ENCODE measurements around the gene ARHGEF1. TPM values are rescaled to one million over a fixed set of nuclear protein-coding genes. Genes with fewer than 3 reads are reported as not detected.

Gene ARHGEF1
- total RNA-seq, 2 experiments from 2014 or later, result 1,019 to 1,047 TPM

- Mint-ChIP-seq H3K36me3 (ENCODE audit: low read depth) (no peaks in the 10 kb centered on the region), H3K27ac (peak overlapping the region; percentile 91), H3K27me3 (no peaks in the 10 kb centered on the region), H3K4me1 (ENCODE audit: low read depth) (peaks cover 50% of the 10 kb centered on the region), H3K9me3 (no peaks in the 10 kb centered on the region), H3K4me3 (peak overlapping the region; percentile 90)
- ChIA-PET POLR2A (interaction anchor here (0.7 to 1.8 kb wide), 8 partner anchors 12 to 80 kb away, joined by 3 to 4 read pairs (median 4); partner anchors contain the start of genes ERFL, RABAC1 and RPS19), CTCF (no interaction called here)
- no peak for TF ChIP-seq CTCF (IDR thresholded peaks at IDR 0.05)
- peaks cover 0 to 3% of the 10 kb centered on the region in 2 experiments for H3K27me3 ChIP-seq (ENCODE audit: control insufficient read depth in 1 of 2, insufficient read depth in 2 of 2, low read length in 2 of 2)
- ATAC-seq (ENCODE audit: poor library complexity) (peak; percentile 33), DNase-seq (peak in 11 of 14 experiments; percentile 26 to 73 (median 52))
- H3K36me3 ChIP-seq (ENCODE audit: insufficient read depth, low read length), result no peaks in the 10 kb centered on the region
- H3K4me3 ChIP-seq (ENCODE audit: low read length), result peak overlapping the region; percentile 59
- intact Hi-C loops (cut with DNase I, micrococcal nuclease), result no loop called here
- no peaks in the 10 kb centered on the region for H3K9me3 ChIP-seq (ENCODE audit: control insufficient read depth in 1 of 2, insufficient read depth in 1 of 2, low read length in 2 of 2)
- peak overlapping the region in 1 of 2 donors; percentile 41 for H3K27ac ChIP-seq (ENCODE audit: low read depth in 1 of 2, low read length in 2 of 2)
- H3K4me1 ChIP-seq (ENCODE audit: insufficient read depth, low read length), result peaks cover 48% of the 10 kb centered on the region
Observed at GRCh38 chr19:41939861-41940730, 57.1 kb downstream of the ARHGEF1 start.

DNA sequence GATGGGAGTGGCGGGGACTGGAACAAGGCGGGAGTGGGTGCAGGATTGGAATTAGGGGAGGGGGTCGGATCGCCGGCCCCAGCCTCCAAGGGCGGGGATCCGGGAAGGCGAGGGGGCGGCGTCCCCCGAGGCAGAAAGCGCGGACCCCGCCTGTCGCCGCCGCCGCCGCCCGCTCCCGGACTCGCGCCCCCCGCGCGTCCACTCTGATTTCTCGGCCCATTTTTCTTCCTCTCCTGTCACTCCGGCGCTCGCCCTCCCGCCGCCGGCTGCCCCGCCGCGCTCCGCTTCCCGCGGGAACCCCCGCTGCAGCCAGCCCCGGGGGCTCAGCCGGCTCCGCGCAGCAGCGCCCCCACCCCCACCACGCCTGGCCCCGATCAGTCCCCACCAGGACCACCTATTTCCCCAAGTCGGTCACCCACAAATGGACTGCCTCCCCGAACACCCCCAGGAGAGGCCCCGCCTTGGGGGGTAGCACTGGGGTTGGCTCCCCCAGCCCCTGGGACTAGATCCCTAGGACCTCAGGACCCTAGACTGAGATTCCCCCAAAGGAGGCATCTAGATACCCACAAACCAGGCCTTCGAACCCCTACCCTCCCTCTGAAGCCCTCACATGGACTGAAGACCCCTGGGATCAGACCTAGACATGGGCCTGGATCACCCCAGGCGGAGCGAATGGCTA lies 57.9 kb downstream of the ARHGEF1 start:
- POLR2A ChIA-PET, result interaction anchor here (1.0 to 1.8 kb wide), 8 partner anchors 13 to 80 kb away, joined by 3 to 4 read pairs (median 4); partner anchors contain the start of genes ERFL, RABAC1 and RPS19
- Mint-ChIP-seq H3K9me3 (no peaks in the 10 kb centered on the region), H3K4me3 (peak overlapping the region; percentile 90), H3K36me3 (ENCODE audit: low read depth) (no peaks in the 10 kb centered on the region), H3K27ac (peak overlapping the region; percentile 91), H3K4me1 (ENCODE audit: low read depth) (peaks cover 52% of the 10 kb centered on the region), H3K27me3 (no peaks in the 10 kb centered on the region)
- peaks cover 0 to 3% of the 10 kb centered on the region in 2 experiments for H3K27me3 ChIP-seq (ENCODE audit: control insufficient read depth in 1 of 2, insufficient read depth in 2 of 2, low read length in 2 of 2)
- peaks cover 49% of the 10 kb centered on the region for H3K4me1 ChIP-seq (ENCODE audit: insufficient read depth, low read length)
- CTCF ChIA-PET, result interaction anchor here (0.9 kb wide), 1 partner anchor 81 kb away, joined by 3 read pairs; no protein-coding TSS in a partner anchor
- TF ChIP-seq CTCF (IDR thresholded peaks at IDR 0.05), result no peak
- H3K9me3 ChIP-seq (ENCODE audit: control insufficient read depth in 1 of 2, insufficient read depth in 1 of 2, low read length in 2 of 2), result no peaks in the 10 kb centered on the region
- H3K4me3 ChIP-seq (ENCODE audit: low read length), result peak overlapping the region; percentile 59
- intact Hi-C loops (cut with DNase I, micrococcal nuclease), result no loop called here
- DNase-seq (no peak), ATAC-seq (ENCODE audit: poor library complexity) (no peak)
- H3K27ac ChIP-seq (ENCODE audit: low read depth in 1 of 2, low read length in 2 of 2), result peak overlapping the region in 1 of 2 donors; percentile 41
- H3K36me3 ChIP-seq (ENCODE audit: insufficient read depth, low read length), result no peaks in the 10 kb centered on the region

GRCh38 chr19:41941410-41942202 lies 58.6 kb downstream of the ARHGEF1 start:
- Histone ChIP-seq H3K4me1 (ENCODE audit: insufficient read depth, low read length) (peaks cover 50% of the 10 kb centered on the region), H3K4me3 (ENCODE audit: low read length) (no peak overlapping the region), H3K36me3 (ENCODE audit: insufficient read depth, low read length) (no peaks in the 10 kb centered on the region), H3K27ac (ENCODE audit: low read depth in 1 of 2, low read length in 2 of 2) (no peak overlapping the region), H3K27me3 (ENCODE audit: control insufficient read depth in 1 of 2, insufficient read depth in 2 of 2, low read length in 2 of 2) (peaks cover 0 to 3% of the 10 kb centered on the region in 2 experiments), H3K9me3 (ENCODE audit: control insufficient read depth in 1 of 2, insufficient read depth in 1 of 2, low read length in 2 of 2) (no peaks in the 10 kb centered on the region)
- ChIA-PET POLR2A (interaction anchor here (1.0 to 1.8 kb wide), 8 partner anchors 13 to 81 kb away, joined by 3 to 4 read pairs (median 4); partner anchors contain the start of genes ERFL, RABAC1 and RPS19), CTCF (interaction anchor here (0.9 kb wide), 1 partner anchor 82 kb away, joined by 3 read pairs; no protein-coding TSS in a partner anchor)
- Mint-ChIP-seq H3K27ac (peak overlapping the region; percentile 91), H3K27me3 (no peaks in the 10 kb centered on the region), H3K4me3 (peak overlapping the region; percentile 86), H3K36me3 (ENCODE audit: low read depth) (no peaks in the 10 kb centered on the region), H3K9me3 (no peaks in the 10 kb centered on the region), H3K4me1 (ENCODE audit: low read depth) (peaks cover 49% of the 10 kb centered on the region)
- intact Hi-C loops (cut with DNase I, micrococcal nuclease), result no loop called here
- ATAC-seq (ENCODE audit: poor library complexity) (no peak), DNase-seq (no peak)
- TF ChIP-seq CTCF (IDR thresholded peaks at IDR 0.05), result no peak

Measured in CD4-positive, alpha-beta T cell (primary cell).